Activated naive CD4-positive, alpha-beta T cell treated with Interleukin-2 at 50 U/mL for 16 hours (primary cell): ENCODE measurements around the gene RANBP17.
"Not testable (repeated sequence)": the region's sequence is repeated elsewhere in the genome, so short reads cannot be mapped to it uniquely, and the experiment has no call there.

Experiments
- DNase-seq: peaks from one replicate; pipeline ENCODE4 v3.0.0-alpha.2; 2020

Gene RANBP17

GRCh38 chr5:170861917-170862766, at the start of gene RANBP17:
TSS of gene RANBP17 (plus strand) at chr5:170862018.
- no peak for DNase-seq

GRCh38 chr5:170813231-170813630, 48.6 kb upstream of the RANBP17 start:
- no peak for DNase-seq

- DNase-seq, result no peak
These were observed 44.6 kb upstream of the RANBP17 start for GRCh38 chr5:170817195-170817594.

- no peak for DNase-seq
These were observed 43.6 kb upstream of the RANBP17 start for GRCh38 chr5:170818232-170818631.

GRCh38 chr5:170819824-170820223, 42.0 kb upstream of the RANBP17 start:
- DNase-seq, result no peak

GRCh38 chr5:170821257-170821800, 40.5 kb upstream of the RANBP17 start:
- no peak for DNase-seq

GRCh38 chr5:170826117-170826516, 35.7 kb upstream of the RANBP17 start:
- DNase-seq, result no peak

GRCh38 chr5:170832241-170832640, 29.6 kb upstream of the RANBP17 start:
- no peak for DNase-seq

GRCh38 chr5:170833981-170834380, 27.8 kb upstream of the RANBP17 start:
- DNase-seq, result not testable (repeated sequence)

GRCh38 chr5:170836226-170836625, 25.6 kb upstream of the RANBP17 start:
- no peak for DNase-seq

GRCh38 chr5:170843870-170844269, 17.9 kb upstream of the RANBP17 start:
- no peak for DNase-seq

GRCh38 chr5:170844651-170845050, 17.2 kb upstream of the RANBP17 start:
- no peak for DNase-seq

- DNase-seq, result no peak
These were observed 15.4 kb upstream of the RANBP17 start for GRCh38 chr5:170846416-170846815.

- no peak for DNase-seq
These were observed 15.0 kb upstream of the RANBP17 start for GRCh38 chr5:170846846-170847245.

- no peak for DNase-seq
These were observed 13.8 kb upstream of the RANBP17 start for GRCh38 chr5:170848033-170848432.

- no peak for DNase-seq
These were observed 12.4 kb upstream of the RANBP17 start for GRCh38 chr5:170849374-170849773.

- no peak for DNase-seq
These were observed 7.3 kb upstream of the RANBP17 start for GRCh38 chr5:170854566-170854965.

- no peak for DNase-seq
These were observed 4.8 kb upstream of the RANBP17 start for GRCh38 chr5:170857066-170857465.

GRCh38 chr5:170860415-170860814, 1.4 kb upstream of the RANBP17 start:
- DNase-seq, result no peak

- DNase-seq, result no peak
These were observed 776 bp upstream of the RANBP17 start for GRCh38 chr5:170860818-170861666.

- no peak for DNase-seq
These were observed 226 bp upstream of the RANBP17 start for GRCh38 chr5:170861667-170861916.

GRCh38 chr5:170863646-170864045, 1.8 kb downstream of the RANBP17 start:
- no peak for DNase-seq

- DNase-seq, result no peak
These were observed 3.8 kb downstream of the RANBP17 start for GRCh38 chr5:170865622-170866021.

GRCh38 chr5:170867825-170868224, 6.0 kb downstream of the RANBP17 start:
- no peak for DNase-seq
